GM19397 (cell line): Measurements from ENCODE around the gene L3MBTL3.

Experiments
- ATAC-seq: cut with Tn5 transposase; IDR thresholded peaks from one replicate; pipeline ENCODE4 v1.9.1; 2021; ENCODE audit warnings: mild to moderate bottlenecking, moderate library complexity; ENCODE audit not compliant: unreplicated experiment

The L3MBTL3 gene

GRCh38 chr6:130018292-130018743 is at the start of gene L3MBTL3:
L3MBTL3 (plus strand) TSS chr6:130018581; CDS start chr6:130042700, 24,119 bp downstream.
- peak; percentile 67 for ATAC-seq

DNA sequence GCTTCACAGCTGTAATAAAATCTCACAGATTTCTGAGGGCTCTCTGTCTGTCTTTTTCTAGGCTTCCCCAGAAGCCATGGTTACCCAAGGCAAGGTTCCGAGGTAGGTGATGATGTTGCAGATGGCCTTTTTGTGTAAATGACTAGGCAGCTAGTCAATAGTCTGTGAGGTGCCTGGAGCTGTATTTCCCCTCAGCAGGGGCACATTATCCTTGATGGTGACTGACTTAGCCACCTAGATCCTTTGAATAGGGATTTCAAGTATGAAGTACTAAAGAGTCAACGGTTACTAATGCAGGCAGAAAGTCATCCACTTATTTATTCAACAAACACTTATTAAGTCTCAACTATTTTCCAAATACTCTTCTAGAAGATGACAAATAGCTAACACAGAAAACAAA is 49.3 kb upstream of the L3MBTL3 start:
- no peak for ATAC-seq

DNA sequence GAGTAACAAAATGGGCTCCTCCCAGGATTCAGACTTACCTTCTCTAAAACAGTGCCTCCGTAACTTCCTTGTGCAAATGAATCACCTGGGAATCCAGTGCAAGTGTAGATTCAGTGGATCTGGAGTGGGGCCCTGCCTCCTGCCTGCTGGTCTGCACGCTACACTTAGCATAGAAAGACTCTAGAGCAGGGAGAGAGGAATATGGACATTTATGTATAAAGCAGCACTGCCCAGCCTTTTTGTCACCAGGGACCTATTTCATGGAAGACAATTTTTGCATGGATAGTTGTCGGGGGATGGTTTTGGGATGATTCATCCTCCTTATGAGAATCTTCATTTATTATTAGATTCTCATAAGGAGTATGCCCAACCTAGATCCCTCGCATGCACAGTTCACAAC is 42.3 kb upstream of the L3MBTL3 start:
- ATAC-seq, result no peak

DNA sequence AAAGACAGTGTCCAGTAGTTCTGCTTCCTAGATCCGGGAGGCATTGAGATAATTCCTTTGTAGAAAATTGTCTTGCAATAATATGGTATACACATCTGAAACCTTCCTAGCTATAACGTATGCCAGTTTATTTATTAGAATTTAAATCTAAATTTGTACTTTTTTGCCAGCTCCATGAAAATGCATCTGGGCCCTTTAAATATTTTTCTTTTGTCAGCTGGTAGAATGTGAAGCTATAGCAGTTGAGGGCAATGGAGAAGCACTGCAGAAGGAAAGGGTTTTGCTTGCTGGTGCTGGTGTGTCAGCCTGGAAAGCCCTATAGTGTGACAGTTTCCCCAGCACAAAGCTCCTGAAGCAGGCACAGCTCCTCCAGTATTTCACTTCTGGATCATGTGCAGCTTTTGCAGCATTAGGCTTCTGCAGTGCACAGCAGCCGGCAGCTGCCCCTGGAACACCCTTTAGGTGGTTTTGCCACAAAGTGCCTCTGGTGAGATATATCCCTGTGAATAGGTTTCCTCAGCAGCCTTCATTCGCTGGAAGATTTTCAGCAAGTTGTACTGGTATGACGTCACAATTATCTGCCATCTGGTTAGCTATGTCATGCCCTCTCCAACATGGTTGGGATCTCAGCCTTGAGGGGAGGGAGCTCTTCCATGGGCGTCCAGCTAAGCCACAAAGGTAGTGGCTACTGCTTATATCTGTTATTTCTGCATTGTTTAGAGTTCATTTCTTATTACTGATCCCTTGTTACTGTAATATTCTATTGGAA is 40.0 kb upstream of the L3MBTL3 start:
- ATAC-seq, result no peak

DNA sequence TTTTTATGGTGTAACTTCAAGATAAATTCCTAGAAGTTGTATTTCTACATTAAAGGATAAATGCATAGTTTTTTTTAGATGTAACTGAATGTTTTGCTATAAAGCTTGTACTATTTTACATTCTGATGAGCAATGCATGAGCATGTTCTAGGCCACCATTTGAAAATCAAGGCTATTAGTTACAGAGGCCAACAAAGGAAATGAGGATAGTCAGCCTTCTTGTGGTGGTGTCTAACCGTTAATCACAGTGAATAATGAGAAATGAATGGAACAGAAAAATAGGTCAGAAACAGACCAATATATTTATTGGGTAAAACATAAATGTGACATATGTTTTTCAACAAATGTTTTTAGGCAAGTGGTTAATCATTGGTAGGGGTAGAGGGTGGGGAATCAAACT is 37.6 kb upstream of the L3MBTL3 start:
- no peak for ATAC-seq

DNA sequence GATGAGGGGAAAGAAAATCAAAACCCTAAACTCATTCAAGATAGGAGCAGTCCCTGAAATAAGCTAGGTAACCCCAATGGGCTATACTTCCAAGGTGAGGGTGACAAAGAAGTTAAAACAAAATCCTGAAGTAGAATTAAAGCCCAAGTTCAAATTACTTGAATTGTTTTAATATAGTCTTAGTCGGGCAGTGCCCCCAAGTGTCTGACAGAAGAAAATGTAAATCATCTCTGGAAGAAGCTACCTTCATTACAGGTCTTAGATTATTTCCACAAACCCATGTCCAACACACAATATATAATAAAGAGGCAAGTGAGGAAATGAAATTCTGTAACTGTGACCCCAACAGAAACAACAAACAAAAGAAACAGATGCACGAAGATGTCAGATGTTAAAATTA is 36.8 kb upstream of the L3MBTL3 start:
- no peak for ATAC-seq

GRCh38 chr6:129989396-129989795 is 29.0 kb upstream of the L3MBTL3 start:
- ATAC-seq, result no peak

DNA sequence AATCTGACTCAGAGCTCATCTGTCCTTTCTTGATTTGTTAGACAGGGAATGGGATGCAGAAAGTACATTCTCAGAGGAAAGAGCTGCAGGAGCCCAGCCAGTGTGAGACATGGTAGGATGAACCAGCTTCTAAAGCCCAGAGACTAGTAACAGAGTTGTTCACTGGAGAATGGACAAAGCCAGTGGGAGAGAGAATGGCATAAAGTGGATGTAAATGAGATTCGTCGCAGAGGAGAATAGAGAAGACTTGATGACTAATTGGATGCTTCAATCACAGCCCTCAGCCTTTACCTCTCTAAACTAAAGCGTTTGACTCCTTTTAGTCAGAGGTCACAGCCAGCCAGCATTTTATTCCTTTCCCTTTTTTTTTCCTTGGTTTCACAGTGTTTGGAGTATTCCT is 25.5 kb upstream of the L3MBTL3 start:
- no peak for ATAC-seq

GRCh38 chr6:129994410-129994809 is 24.0 kb upstream of the L3MBTL3 start:
- ATAC-seq, result no peak

GRCh38 chr6:129996387-129996786 is 22.0 kb upstream of the L3MBTL3 start:
- no peak for ATAC-seq

GRCh38 chr6:130000526-130001421 is 17.6 kb upstream of the L3MBTL3 start:
- no peak for ATAC-seq

DNA sequence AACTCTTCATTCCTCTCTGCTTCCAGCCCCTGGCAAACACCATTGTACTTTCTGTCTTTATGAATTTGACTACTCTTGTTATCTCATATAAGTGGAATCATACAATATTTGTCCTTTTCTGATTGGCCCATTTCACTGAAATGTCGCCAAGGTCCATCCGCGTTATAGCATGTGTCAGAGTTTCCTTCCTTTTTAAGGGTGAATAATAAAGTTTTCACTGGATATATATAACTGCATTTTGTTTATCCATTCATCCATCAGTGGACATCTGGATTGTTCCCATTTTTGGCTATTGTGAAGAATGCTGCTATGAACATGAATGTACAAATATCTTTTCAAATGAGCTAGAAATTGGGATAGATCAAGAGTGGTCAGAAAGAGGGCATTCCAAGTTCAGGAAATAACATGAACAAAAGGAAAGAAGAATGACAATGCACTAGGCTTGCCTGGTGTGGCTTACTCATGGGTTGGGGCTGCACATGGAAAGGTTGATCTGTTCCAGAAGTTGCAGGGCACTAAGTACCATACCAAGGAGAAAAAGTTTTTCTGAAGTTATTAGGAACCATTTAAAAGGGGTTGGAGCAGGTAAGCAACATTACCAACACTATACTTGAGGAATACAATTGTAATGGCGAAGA is 10.0 kb upstream of the L3MBTL3 start:
- no peak for ATAC-seq

DNA sequence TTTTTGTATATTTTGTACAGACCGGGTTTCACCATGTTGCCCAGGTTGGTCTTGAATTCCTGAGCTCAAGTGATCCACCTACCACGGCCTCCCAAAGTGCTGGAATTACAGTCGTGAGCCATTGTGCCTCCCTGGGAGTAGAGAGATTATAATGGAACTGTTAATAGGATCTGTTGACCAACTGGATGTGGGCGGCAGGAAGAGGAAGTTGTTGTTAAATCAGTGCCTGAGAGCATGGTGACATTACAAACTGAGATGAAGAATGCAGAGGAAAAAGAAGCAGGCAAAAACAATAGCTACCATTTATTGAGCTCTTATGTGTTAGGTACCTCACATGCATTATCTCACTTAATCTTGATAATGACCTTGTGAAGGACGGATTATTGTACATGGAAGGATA is 9.2 kb upstream of the L3MBTL3 start:
- no peak for ATAC-seq

DNA sequence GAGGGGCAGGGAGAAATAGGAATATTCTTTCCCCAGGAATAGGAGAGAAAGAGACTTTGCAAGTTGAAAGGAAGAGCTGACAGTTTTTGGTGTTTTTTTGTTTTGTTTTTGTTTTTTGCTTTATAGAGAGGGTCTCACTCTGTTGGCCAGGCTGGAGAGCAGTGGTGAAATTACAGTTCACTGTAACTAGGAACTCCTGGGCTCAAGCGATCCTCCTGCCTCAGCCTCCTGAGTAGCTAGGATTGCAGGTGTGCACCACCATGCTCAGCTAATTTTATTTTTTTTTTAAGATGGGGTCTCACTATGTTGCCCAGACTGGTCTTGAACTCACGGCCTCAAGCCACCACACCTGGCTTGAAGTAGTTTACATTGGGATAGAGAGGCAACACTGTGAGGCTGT is 8.0 kb upstream of the L3MBTL3 start:
- ATAC-seq, result no peak

DNA sequence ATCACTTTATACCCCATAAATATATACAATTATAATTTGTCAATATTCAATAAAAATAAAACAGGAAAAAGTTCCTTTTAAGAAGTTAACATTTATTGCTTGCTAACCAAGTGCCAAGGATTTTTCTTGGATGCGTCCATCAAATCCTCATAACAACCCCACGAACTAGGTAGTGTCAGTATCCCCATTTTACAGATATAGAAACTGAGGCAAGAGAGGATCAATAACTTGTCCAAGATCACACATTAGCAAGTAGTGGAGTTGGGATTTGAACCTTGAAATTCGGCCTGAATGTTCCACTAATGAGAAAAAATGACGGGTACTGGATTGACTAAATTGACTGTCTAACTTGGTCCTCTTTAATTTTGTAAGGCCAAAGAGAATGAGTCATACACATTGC is 5.7 kb upstream of the L3MBTL3 start:
- no peak for ATAC-seq

DNA sequence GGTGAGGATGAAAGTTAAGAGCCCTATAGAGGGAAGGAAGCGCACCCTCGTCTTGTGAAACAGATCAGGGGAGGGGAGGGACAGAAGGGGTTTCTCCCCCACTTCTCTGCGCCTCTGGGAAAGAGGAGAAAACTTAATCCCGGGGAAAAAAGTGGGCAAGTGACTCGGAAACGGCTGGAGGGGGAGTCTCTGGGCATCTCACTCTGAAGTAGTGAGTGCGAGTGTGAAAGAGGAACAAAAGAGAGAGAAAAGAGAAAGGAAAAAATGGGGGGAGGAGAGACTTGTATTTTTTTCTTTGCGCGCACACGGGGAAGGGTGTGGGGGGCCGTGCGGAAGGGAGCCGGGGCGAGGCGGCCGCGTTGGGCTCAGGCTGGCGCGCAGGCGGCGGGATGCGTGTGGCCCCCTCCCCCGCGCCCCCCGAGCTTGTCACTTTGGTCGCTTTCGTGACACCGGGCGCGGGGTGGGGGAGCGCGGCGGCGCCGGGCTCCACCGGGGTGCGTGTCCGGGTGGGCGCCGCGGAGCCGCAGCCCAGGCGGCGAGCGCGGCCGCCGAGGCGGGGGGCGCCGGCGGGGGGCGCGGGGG is 454 bp downstream of the L3MBTL3 start:
- ATAC-seq, result peak; percentile 20

GRCh38 chr6:130019326-130020072 is 1.1 kb downstream of the L3MBTL3 start:
- ATAC-seq, result peak; percentile 28

DNA sequence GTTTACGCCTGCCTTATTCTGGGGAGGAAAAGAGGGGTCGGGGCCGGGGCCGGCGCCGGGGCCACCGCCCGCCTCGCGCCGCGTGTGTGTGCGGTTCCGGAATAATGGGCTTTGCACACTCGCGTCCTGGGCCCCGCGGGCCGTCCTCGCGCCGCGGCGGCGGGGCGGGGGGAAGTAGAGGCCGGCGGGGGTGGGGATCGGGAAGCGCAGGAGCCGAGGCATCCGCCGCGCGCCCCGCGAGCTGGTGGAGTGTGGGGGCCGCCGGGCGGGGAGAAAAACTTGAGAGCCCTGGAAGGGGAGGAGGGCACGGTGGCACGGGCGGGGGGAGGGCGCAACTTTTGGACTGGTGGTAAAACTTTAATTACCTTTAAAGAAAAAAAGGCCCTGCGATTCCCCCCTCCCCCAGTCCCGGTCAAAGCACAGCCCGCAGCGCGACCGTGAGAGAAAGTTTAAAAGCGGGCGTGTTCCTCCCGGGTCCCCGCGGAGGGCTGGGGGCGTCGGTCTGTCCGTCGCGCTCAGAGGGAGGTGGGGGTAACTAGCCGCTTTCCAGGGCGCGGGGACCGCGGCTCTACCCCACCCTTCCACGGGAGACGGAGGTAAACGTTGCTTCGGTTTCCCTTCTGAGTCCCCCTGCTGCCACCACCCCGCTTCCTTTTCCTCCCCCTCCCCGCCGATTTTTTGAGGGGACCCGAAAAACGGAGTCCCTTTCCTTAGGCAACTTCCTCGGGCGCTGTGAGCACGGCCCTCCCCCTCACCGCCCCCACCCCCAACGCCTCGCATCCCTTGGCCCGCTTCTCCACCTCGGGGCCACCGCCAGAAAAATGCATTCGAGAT is 1.9 kb downstream of the L3MBTL3 start:
- ATAC-seq, result no peak

DNA sequence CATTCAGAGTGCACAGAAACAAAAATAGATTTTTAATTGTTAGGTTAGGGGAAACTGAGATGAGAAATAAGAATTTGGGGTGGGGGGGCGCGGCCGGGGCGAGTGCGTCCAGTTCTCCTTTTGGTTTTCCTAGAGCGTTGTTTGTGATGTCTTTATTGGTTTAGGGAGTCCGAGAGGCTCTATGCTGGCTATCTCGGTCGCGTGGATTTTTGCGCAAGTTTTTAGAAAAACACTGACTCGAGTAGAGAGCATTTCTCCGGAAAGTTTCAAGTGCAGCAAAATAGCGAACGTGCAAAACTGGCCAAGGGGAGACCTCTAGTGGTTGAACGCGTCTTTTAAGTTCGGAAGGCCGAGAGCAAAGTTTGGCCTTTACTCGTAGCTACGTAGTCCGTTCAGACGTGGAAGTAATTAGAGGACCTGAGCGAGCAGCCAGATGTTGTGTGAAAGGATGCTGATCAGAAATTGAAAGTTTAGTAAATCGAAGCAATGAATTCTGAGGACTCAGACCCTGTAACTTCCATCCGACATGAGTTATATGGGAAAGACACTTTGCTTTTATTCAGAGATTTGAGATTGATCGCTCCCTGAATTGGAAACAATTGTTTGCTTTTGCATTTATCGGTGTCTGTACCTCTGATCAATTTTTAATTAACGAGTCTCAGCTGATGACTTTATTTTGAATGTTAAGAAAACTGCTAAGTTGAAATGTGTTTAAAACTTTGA is 2.7 kb downstream of the L3MBTL3 start:
- peak; percentile 48 for ATAC-seq
